Esophagus (tissue), 2 donors: ENCODE data around the gene CANX. TPM values are rescaled to one million over a fixed set of nuclear protein-coding genes. Genes with fewer than 3 reads are reported as not detected.

ENCODE experiments used
- polyA plus RNA-seq, 2 donors: library from polyadenylated mRNA; stranded (reverse); fragments of 200-250 nt; gene quantifications; one replicate each; pipeline ENCODE4 v1.2.3, GENCODE V29; 2013
- donor health status: healthy with polysubstance abuse.
- donor health status: Bipolar disorder and iron deficiency.

The CANX gene
- polyA plus RNA-seq, 2 donors: 68.4 to 87.5 TPM

Other genes with a start within 250 kb of the CANX start
- 10 to 100 TPM; 30.1 to 31.9 TPM for gene RUFY1, start 148.4 kb upstream of the CANX start, polyA plus RNA-seq
- 100 to 1,000 TPM; 156 to 247 TPM for gene HNRNPH1, start 75.3 kb upstream of the CANX start, polyA plus RNA-seq
- gene CBY3, start 17.9 kb upstream of the CANX start, polyA plus RNA-seq: under 1 TPM; 0.05 to 0.12 TPM
- gene MAML1, start 33.9 kb downstream of the CANX start, polyA plus RNA-seq: 1 to 10 TPM; 7.1 to 7.9 TPM
- 1 to 10 TPM; 3.0 to 6.5 TPM for gene LTC4S, start 95.0 kb downstream of the CANX start, polyA plus RNA-seq
- gene MGAT4B, start 107.9 kb downstream of the CANX start, polyA plus RNA-seq: 10 to 100 TPM; 59.2 to 66.8 TPM
- gene SQSTM1, start 121.9 kb downstream of the CANX start, polyA plus RNA-seq: 100 to 1,000 TPM in 1 of 2 donors, 10 to 100 TPM in 1; 94.8 to 111 TPM
- gene MRNIP, start 159.8 kb downstream of the CANX start, polyA plus RNA-seq: 10 to 100 TPM; 12.2 to 31.5 TPM
- 10 to 100 TPM; 44.8 to 69.5 TPM for gene TBC1D9B, start 208.9 kb downstream of the CANX start, polyA plus RNA-seq